ENCODE results near the gene DUSP9.

The DUSP9 gene

DNA sequence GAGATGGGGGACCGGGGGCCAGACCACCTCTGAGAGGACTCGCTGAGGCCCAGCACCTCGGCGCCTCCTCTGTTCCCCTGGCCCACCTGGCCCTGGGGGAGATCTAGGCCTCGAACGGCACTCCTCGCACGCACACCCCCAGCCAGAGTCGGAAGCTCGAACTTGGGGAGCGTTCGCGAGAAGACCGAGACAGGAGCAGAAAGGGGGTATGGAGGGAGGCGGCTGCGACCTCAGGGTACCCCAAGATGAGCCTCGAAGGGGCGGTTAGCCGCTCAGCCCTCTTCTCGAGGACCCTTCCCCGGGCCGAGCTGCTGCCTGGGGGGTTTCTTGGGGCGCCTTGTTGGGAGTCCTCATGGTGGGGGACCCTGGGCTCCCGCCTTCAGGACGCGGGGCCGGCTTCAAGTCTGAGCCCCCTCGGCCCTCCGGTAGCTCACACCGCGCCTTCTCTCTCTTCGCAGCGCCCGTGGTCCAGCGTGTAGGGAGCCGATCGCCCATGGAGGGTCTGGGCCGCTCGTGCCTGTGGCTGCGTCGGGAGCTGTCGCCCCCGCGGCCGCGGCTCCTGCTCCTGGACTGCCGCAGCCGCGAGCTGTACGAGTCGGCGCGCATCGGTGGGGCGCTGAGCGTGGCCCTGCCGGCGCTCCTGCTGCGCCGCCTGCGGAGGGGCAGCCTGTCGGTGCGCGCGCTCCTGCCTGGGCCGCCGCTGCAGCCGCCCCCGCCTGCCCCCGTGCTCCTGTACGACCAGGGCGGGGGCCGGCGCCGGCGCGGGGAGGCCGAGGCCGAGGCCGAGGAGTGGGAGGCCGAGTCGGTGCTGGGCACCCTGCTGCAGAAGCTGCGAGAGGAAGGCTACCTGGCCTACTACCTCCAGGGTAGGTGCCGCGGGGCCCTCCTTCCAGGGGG, 706 bp downstream of the DUSP9 start:
- no peak for DNase-seq

DNA sequence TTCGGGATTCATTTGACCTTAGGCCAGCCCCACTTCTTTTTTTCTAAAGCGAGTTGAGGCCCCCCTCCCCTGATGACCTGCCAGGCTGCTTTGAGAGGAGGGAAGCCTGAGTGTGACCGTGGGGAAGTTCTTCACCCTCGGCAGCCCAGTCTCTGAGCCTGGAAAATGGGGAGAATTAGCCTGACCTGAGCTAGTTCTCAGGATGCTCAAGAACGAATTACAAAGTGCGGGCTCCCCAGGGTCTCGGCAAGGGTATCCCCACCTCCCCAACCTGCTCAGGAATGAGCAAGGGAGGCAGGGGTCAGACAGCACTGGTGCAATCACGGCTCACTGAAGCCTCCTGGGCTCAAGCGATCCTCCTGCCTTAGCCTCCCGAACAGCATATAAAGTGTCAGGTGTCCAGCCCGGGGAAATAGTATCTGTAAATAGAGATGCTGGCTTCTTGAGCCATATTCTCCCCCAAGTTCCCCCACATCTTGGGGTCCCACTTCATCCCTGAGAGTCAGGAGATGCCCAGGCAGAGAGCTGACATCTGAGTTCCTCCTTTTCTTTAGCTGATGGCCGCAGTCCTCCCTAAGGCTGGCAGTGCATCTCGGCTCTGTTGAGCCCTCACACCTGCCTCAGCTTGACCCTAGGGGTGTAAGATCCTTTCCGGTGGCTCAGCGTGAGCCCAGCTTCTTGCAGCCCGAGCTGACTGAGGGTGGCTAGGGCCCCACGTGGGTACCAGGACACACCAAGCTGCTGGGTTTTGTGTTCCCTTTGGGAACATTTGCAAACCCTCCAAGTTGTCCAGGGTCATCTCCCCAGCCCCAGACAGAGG, 1.6 kb downstream of the DUSP9 start:
- DNase-seq: no peak

DNA sequence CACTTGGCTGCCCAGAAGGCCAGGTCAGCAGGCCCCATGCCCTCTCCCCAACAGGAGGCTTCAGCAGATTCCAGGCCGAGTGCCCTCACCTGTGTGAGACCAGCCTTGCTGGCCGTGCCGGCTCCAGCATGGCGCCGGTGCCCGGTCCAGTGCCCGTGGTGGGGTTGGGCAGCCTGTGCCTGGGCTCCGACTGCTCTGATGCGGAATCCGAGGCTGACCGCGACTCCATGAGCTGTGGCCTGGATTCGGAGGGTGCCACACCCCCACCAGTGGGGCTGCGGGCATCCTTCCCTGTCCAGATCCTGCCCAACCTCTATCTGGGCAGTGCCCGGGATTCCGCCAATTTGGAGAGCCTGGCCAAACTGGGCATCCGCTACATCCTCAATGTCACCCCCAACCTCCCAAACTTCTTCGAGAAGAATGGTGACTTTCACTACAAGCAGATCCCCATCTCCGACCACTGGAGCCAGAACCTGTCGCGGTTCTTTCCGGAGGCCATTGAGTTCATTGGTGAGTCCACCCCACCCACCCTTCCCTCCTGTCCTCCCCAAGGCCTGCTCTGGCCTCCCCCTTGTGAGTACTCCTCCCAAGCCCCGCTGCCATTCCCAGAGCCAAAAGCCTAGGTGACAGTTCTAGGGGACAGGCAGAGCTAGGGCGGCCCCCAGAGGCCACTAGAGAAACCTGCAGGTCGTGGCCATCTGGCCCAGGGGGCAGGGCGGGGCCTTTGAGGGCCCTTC, 2.3 kb downstream of the DUSP9 start:
- no peak for DNase-seq

DNA sequence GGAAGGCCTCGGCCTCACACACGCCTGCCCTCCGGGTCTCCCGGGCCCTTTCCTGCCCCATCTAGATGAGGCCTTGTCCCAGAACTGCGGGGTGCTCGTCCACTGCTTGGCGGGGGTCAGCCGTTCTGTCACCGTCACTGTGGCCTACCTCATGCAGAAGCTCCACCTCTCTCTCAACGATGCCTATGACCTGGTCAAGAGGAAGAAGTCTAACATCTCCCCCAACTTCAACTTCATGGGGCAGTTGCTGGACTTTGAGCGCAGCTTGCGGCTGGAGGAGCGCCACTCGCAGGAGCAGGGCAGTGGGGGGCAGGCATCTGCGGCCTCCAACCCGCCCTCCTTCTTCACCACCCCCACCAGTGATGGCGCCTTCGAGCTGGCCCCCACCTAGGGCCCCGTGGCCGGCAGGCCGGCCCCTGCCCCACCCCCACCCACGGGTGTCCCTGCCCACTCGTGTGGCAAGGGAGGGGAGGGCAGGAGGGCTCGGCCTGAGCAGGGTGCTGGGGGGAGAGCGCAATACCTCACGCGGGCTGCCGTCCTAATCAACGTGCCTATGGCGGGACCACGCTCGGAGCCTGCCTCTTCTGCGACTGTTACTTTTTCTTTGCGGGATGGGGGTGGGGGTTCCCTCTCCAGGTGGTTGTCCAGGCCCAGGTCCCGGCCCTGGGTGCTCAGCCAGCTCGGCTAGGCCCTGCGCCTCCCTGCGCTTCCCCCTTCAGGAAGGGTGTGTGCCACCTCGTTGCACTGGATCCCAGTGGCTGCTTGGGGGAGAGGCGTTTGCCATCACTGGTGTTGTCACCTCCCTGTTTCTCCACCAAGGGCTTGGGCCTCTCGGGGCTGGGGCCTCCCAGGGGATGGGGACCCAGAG, 3.1 kb downstream of the DUSP9 start:
- no peak for DNase-seq

DNA sequence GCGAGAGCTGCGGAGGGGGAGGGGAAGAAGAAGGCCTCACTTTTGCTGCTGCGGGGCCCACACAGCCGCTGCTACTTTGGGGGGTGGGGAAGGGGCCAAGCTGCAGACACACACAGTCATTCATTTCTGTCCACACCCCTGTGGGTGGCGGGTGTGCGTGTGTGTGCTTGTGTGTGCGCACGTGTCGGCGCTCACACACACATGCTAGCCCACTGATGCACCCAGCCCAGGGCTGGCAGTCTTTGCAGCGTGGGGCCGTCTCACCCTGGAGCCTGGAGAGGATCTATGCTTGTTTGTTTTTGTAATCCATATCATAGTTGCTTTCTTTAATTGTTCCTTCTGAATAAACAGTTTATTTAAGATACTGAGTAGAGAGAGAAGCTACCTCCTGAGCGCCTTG, 4.0 kb downstream of the DUSP9 start:
- DNase-seq: no peak

DNA sequence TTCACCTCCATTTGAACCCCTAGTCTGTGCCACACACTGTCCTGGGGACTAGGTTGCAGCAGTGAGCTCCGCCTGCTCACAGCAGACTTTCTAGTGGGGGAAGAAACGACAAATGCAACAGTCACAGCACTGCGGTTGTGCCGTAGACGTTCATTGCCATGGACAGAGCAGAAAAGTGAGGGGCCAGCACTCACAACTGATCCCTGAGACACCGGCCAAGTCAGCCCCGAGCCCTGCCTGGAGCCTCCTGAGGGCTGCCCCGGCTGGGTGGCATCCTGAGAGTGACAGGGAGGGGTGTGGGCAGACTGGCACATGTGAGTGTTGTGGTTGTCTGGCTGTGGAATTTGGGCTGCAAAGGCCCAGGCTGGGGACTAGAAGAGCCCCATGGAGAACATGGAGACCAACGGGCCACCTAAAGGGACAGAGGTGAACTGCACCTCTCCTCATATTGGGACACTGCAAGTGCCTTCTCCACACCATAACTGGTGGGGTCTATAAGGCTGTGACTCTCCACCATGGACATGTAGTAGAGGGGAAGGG, 4.6 kb downstream of the DUSP9 start:
- no peak for DNase-seq

DNA sequence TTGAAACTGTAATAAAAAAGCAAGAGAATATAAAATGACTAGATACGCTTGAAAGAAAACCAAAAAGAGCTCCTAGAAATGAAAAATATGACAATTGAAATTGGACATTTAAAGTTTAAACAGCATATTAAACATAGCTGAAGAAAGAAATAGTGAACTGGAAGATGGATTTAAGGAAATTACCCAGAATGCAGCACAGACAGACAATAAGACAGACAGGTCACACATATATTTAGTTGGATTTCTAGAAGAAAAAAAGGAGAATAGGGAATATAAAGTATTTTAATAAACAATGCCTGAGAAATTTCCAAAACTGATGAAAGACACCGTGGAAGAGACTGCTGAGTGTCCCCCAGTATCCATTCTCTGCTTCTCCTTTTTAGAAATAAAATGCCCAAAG, 6.6 kb downstream of the DUSP9 start:
- DNase-seq: no peak

DNA sequence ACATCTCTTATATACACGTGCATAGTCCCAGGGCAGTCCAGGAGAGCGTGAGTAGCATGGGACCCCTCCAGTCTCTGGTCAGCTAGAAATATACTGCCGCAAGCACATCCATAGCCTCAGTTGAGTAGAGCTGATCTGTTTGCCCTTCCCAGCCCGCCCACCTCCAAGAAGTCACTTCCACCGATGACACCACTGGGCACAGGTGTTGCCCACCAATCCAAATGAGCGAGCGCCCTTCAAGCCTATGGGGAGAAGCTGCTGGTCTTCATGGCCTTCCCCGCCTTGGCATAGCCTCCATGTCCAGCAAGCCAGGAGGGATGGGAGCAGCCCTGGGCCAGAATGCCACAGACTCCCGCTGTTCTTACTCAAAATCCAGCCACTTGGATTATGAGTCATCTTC, 10.2 kb downstream of the DUSP9 start:
- DNase-seq: no peak

DNA sequence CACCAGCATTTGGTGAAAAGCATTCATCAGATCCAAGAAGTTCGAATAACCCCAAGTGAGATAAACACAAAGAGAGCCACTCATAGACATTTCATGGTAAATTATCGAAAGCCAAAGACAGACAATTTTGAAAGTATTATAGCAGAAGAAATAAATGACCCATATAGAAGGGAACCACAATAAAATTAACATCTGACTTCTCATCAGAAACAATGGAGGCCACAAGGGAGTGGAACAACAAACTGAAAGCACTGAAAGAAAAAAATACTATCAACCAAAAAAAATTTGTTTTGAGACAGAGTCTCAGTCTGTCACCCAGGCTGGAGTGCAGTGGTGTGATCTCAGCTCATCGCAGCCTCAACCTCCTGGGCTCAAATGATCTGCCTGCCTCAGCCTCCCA, 12.3 kb downstream of the DUSP9 start:
- no peak for DNase-seq

DNA sequence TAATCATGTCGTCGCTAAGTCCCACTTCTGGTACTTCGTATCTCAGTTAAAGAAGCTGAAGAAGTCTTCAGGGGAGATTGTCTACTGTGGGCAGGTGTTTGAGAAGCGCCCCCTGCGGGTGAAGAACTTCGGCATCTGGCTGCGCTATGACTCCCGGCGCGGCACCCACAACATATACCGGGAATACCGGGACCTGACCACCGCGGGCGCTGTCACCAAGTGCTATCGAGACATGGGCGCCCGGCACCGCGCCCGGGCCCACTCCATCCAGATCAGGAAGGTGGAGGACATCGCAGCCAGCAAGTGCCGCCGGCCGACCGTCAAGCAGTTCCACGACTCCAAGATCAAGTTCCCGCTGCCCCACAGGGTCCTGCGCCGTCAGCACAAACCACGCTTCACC, 15.3 kb downstream of the DUSP9 start:
- DNase-seq: peak in 6 of 56 donors; percentile 6 to 34 (median 18)

DNA sequence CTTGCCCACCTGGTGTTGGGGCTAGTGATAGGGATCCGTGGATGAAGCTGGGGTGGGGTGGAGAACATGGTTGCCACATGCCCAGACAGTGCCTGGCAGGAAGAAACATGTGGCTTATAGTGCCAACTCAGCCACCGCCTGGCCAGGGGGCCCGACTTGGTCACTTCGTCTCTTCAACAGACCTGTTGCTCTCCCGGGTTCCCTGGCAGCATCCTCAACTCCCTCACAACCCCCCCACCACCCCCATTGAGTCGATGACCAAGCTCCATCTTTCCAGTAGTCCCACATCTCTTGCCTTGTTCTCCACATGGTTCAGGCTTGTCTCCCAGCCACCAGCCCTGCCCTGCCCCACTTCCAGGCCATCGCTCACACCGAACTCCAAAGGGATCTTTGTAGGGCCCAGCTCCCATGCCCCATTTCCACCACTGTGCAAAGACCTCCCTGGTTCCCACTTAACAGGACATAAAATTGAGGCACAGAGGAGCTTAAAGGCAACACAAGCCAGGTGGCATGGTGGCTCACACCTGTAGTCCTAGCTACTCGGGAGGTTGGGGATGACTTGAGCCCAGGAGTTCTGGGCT, 18.8 kb downstream of the DUSP9 start:
- DNase-seq: no peak

DNA sequence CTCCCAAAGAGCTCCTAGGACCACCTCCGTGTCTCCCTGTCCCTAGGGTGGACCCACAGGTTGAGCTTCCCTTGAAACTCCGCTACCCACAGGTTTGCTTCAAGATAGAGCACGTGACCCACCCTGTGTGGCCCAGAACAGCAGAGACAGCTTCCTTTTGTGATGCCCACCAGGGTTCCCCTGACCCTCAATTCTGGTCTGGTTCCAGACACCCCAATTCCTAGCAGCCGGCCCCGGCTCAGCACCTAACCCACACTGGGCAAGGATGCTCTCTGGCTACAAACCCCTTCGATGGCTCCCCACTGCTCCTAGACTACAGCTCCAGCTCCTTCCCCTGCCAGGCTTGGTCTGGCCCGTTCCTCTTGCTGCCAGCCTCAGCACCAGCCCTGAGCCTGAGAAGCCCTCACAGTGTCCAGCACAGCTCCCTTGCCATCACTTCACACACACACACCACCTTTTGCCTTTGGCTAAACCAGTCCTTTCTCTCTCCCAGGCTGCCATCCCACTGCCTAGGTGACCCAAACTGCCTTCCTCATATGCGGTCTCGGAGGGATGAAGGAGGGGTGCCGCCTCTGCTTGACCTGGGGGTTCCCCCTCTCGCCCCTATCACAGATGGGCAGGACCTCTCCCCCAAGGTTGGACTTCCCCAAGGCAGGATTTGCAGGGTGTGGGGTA, 20.4 kb downstream of the DUSP9 start:
- DNase-seq: no peak

DNA sequence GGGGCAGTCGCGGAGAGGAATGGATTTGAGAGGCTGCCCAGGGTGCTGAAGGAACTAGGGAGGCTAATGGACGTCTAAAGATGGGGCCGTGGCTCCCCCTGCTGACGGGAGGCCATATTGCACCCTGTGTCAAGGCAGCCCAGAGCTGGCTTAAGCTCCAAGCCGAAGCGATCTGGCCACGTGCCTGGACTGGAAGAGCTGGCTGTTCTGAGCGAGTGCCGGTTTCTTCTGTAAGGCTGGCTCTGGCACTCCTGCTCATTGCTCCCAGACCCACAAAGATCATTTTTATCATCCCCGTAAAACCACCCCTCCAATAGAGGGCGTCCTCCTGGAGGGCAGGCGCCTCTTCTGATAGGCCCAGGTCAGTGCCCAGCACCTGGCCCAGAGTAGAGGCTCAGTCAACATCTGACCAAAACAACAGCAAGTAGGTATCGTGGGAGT, 21.0 kb downstream of the DUSP9 start:
- peak in 54 of 56 donors; percentile 9 to 91 (median 74) for DNase-seq

DNA sequence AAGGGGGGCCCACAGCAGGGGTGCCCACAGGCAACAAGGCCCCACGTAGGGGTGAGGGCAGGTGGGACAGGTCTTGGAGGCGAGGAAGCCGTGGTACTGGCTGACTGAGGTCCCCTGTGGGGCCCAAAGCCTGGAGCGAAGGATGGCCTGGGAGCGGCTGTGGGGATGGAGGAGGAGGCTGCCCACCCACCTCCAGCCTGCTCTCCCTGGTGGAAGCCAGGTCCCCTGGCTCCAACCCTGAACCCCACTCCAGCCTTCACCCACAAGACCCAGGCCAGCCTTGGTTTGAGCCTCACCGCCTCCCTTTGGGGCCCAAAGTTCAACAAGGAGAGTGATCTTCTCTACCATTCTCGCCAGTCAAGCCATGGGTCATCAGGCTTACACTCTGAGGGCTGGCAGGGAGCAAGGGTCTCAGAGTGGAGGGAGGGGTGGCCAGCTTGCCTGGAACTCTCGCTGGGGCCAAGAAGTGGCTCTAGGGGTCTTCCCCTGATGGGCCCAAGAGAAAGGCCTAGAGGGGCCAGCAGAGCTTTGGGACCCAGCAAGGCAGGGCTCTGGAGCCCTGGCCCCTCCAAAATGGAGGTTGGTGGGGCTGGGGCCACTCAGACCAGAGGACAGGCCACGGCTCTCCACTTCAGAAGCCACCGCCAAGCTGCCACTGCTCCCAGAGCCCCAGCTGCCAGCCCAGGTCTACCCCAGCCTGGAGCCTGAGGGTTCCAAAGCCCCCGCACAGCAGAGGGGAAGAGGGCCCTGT, 21.6 kb downstream of the DUSP9 start:
- no peak for DNase-seq

DNA sequence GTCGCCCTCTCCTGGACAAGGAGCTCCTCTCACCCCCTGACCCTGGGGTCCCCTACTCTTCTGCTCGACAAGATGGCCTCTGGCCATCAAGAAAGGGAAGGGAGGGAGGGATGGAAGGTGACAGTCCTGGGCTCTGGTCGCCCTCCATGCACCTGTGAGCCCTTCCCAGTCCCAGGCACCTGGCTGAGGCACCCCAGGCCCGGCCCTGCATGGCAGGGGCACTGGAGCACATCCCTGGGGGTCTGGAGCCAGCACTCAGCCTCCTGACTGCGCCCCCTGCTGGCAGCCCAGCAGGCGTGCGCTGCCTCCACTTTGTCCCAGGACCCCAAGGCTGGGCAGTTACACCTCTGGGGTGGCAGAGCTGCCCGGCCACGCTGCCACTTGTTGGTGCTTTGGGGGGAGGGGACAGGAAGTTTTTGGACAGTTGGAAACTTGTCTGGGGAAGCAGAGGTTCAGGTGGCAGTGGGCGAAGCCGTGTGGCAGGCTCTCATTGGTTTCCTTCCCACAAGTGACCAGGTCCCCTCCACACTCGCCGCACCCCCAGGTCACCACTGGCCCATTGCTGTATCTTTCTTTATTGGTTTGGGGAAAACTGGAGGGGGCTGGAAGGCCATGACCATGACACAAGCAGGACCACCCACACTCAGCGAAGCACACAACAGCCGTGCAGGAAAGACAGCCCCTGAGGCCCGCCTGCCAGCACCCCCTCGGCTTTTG, 22.3 kb downstream of the DUSP9 start:
- DNase-seq: no peak

DNA sequence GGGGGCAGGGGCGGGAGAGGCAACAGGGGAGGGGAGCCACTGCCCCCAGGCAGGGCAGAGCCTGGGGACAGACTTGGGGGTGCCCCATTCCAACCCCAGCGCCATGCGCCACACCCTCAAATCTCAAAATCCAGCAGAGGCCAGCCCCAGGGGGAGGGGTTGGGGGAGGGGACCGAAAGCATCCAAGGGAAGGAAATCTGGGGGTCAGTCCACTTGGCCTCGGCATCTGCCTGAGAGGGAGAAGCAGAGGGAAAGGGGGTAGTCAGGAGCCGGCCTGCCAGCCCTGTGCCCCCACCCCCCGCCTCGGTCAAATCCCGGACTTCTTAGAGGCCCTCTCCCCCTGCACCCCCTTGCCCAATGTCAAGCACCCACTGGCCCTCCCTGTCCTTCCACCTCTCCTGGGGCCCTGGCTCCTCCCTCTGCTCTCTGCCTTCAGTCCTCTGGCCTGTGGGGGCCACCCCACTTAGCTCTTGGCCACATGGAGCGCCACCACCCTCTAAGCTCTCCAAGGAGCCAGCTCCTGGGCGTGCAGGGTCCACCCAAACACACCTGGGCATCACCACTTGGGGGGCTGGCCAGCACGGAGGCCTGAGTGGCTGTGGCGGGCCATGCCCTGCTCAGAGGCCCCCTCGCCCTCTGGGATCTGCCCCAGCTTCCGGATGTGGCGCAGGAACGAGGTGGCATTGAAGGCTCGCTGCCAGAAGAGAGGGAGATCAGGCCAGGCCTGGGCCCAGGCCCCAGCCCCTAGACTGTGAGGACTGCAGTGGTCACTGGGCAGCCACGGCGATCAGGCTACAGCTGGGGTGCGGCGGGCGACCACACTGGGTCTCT, 23.1 kb downstream of the DUSP9 start:
- DNase-seq: no peak
